ENCODE data around the gene GABRA6. TPM values are rescaled to one million over a fixed set of nuclear protein-coding genes. Genes with fewer than 3 reads are reported as not detected.
"Not testable (repeated sequence)": the region's sequence is repeated elsewhere in the genome, so short reads cannot be mapped to it uniquely, and the experiment has no call there.

The GABRA6 gene
- not detected for polyA plus RNA-seq (ENCODE audit: insufficient read length)

GRCh38 chr5:161685461-161685860, at the start of gene GABRA6:
Gene GABRA6, plus strand, starts transcription at chr5:161685721. Its CDS starts 269 bp downstream, at chr5:161685990.
- no peak for DNase-seq

DNA sequence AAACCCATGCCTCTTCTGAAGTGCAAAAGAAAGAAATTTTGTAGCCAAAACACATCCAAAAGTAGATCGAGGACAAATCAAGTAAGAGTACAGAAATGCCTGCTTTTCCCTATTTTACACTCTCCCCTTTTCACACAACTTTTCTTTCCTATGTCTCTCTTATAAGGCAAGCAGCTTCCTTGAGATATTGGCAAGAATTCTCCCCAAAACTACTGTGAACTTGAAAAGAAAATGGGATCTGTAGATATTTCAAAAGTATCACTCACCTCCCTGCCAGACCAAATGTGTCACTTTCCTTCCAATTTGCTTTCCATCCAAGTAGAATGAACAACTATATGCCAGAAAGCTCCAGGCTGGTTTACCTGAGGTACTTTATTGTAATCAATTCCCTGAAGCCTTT, 47.9 kb upstream of the GABRA6 start:
- no peak for DNase-seq

DNA sequence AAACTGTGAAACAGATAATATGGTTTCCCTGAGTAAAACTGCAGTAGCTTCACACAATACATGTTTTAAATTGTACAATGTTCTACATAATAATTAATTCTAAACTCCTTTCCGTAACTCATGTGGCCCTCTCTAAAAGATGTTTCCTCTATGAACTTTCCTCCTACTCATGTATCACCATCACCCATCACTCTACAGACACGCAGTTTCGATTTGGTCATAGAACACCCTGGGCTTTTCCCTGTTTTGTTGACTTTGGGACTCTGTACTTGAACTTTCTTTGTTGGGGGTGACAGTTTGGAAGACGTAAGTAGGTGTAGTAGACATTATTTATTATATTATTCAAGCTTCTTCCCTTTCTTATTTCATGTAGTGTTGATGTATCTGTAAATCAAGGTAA, 44.1 kb upstream of the GABRA6 start:
- no peak for DNase-seq

- no peak for DNase-seq
Observed at GRCh38 chr5:161645264-161645663, 40.3 kb upstream of the GABRA6 start.

DNA sequence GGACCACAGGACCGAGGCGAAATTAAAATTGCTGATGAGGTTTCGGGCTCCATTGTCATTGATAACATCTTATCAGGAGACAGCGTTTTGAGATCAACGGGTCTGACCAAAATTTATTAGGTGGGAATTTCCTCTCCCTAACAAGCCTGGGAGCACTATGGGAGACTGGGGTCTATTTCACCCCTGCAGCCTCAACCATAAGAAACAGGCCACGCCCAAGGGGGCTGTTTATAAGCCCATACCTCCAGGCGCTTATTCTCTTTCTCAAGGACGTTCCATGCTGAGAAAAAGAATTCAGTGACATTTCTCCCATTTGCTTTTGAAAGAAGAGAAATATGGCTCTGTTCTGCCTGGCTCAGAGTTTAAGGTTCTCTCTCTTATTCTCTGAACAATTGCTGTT, 33.6 kb upstream of the GABRA6 start:
- not testable (repeated sequence) for DNase-seq

DNA sequence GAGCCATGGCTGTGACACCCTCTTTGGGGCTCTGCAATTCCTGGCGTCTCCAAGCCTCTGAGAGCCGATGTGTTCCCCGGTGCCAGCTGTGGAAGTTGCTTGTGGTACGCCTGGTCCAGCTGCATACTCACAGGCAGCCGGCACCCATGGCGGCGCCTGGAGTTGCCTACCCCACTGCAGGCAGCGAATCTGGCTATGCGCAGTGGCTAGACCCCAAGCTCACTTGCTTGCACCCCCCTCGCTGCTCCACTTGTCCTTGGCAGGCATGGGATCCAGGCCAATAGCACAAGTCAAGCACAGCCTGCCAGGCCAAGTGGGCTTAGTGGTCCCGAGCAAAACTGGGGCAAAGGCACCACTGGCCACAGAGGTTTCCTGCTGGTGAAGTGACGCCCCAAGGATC, 24.7 kb upstream of the GABRA6 start:
- DNase-seq, result no peak

- no peak for DNase-seq
Observed at GRCh38 chr5:161663431-161663830, 22.1 kb upstream of the GABRA6 start.

DNA sequence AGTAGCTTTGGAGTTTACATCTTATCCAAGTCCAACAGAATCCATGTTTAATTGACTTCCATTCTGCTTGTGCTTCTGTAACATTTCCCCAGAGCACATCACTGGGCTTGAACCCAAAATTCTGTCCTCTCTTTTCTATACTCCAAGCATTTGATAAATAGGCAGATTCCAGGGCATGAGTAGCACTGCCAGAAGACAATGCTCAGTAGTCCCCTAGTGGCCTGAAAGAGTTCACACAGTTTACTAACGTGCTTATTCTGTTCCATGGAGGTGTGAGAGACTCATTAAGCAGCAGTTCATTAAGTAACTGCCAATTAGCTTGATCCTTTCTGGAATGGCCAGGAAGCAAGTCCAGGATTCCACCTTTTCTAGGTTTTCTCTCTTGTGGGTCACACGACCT, 9.4 kb upstream of the GABRA6 start:
- DNase-seq, result peak; percentile 0

- no peak for DNase-seq
Observed at GRCh38 chr5:161686149-161686548, 628 bp downstream of the GABRA6 start.

DNA sequence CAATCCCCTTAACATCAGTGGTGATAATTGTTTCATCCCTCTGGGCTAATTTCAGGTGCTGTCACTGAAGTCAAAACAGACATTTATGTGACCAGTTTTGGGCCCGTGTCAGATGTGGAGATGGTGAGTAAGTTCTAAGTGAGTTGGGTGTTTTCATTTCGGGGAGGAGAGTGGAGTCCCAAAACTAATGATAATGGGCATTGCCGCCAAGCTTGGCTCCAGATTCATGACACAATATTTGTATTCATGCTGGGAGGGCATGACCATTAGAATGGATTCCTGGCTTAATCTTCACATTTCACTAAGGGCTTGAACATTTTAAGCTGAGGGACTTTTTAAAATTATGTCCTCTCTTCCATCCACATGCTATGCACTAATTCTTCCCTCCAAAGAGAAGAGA, 1.4 kb downstream of the GABRA6 start:
- DNase-seq, result no peak

- DNase-seq, result no peak
Observed at GRCh38 chr5:161687316-161687715, 1.8 kb downstream of the GABRA6 start.

- no peak for DNase-seq
Observed at GRCh38 chr5:161691911-161692310, 6.4 kb downstream of the GABRA6 start.

DNA sequence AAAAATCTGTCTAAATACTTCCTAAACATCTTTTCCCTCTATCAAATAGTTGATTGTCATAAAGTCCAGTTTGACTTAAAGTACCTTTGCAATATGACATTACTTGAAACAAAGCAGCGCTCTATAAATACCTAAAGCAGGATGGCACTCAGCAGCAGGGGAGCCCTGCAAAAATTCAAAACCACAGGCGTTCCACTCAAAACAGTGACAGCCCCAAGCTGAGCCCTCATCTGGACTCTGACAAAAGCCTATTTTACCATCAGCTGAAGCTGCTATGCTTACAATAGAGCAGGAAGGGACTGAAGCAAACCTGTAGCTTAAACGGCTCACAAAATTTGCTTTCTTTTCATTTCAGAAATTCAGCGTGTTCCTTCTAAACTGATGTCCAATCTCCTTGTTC, 11.5 kb downstream of the GABRA6 start:
- no peak for DNase-seq

DNA sequence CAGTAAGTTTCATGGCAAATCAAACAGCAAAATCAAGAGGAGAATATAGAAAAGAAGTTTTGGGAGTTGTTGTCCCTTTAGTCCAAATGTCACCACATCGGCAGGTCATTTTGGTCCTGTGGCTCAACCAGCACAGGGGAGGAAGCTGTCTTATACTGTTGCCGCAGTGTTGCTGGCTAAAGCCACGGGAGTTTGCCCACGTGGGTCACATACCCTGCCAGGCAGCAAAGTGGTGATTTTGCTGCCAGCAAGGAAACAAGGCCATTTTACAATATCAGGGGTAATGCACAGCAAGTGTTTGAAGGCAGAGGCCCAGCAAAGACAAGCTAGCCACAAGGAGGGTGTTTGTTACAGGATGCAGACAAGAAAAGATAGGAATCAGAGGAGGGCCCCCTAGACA, 14.5 kb downstream of the GABRA6 start:
- no peak for DNase-seq

DNA sequence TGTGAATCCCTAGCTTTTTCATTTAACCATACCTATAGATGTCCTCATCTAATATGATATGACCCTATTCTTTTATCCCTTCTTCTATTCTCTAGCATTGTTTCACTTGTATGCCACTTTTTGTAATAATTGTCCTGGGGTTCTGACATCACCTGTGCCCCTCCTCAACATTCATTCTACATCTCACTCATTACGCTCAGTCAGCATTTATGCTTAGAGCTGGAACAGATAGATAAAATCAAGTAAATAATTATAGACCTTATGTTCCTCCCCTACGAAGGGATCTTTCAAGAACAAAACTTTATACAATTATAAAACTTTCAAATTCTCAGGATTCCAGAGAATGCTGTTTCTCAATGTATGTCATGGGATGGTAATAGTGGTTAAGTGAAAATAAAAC, 18.0 kb downstream of the GABRA6 start:
- no peak for DNase-seq

DNA sequence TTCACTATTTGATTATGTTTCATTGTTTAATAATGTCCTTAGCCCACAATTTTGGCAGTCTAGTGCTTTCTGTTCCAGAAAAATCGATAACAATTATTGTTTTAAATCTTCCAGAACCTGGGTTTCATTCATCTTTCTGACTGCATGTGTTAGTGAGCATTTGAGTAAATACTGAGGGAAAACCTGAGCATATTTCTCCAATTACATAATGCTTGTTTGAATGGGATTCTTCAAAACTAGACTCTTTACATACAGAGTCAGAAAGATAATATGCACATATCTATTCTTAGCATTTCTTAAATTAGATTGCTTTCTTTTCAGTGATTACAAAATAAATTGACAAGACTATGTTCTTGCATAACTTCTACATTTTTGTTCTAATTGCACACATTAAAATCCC, 21.9 kb downstream of the GABRA6 start:
- DNase-seq, result no peak

GRCh38 chr5:161709239-161709638, 23.7 kb downstream of the GABRA6 start:
- DNase-seq, result no peak

GRCh38 chr5:161713042-161713441, 27.5 kb downstream of the GABRA6 start:
- DNase-seq, result no peak

GRCh38 chr5:161719157-161719556, 33.6 kb downstream of the GABRA6 start:
- no peak for DNase-seq

DNA sequence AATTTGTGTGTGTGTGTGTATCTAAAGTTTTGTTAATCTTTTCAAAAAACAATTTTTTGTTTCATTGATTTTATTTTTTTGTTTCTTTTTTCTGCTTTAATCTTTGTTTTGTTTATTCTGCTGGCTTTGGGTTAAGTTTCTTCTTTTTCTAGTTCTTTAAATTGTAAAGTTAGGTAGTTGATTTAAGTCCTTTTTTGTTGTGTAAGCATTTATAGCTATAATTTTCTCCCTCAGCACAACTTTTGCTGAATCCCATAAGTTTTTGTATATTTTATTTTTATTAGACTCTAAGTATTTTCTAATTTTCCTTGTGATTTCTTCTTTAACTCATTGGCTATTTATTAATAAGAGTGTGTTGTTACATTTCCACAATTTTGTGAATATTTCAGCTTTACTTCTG, 34.9 kb downstream of the GABRA6 start:
- DNase-seq, result no peak

DNA sequence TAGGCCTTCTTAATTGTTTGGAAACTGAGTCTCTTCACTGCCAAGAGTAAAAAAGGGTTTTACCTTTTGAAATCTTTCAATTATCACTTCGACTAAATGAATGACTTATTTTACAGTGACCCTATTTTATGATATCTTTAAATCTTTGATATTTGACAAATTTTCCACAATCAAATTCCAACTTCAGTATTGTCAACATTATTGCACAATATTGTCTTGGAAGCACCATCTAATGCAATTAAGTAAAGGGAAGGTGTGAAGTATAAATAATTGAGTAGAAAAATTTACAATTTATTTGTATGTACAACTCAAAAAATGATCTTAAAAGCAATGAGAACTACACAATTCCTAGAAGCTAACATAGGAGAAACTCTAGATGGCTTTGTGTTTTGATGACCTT, 49.2 kb downstream of the GABRA6 start:
- no peak for DNase-seq

DNA sequence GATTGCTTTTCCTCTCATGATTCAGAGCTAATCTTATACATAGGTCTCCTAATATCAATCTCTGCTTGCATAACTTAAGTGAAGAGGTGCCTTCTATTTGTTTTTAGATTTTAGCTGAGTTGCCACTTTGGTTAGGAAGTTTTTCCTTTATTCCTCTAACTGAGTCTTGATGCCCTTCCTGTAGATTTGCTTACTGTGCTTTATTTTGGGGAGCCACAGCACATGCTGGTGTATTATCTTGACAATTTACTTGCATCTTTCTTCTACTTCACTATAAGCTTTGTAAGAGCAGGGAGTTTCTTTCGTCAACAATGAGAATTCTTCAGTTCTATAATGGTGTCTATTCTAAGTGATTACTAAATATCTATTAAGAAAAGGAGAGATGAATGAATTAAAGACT, 54.9 kb downstream of the GABRA6 start:
- no peak for DNase-seq

DNA sequence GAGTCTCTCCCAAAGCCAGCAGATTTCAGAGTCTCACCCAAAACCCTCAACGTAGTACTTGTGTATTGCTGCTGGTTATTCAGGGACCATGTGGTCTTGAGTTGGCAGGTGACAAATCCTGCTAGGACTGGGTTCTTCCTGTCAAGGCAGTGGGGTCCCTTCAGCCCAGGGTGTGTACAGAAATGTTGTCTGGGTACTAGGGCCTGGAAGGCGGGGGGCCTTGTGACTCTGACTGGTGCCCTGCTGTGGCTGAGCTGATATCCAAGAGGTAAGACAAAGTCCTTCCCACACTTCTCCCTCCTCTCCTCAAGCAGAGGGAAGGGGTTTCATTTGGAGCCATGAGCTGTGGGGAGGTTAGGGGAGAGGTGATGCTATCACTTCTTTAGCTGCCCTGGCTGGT, 58.8 kb downstream of the GABRA6 start:
- no peak for DNase-seq

GRCh38 chr5:161745392-161745791, 59.9 kb downstream of the GABRA6 start:
- no peak for DNase-seq

GRCh38 chr5:161751265-161751664, 65.7 kb downstream of the GABRA6 start:
- DNase-seq, result no peak

Data from hindlimb muscle (tissue), 1 donor.